GM12878 (cell line): ENCODE results near the gene LNPK. TPM values are rescaled to one million over a fixed set of nuclear protein-coding genes. Genes with fewer than 3 reads are reported as not detected.

Experiments used
- ATAC-seq: fragments of 200-7000 bp; cut with Tn5 transposase; 3 replicates; pipeline ENCODE4 v1.9.1; 2020; ENCODE audit warnings: mild to moderate bottlenecking, moderate library complexity
- BruUV-seq: library from RNA; stranded (reverse); fragments of 400-500 nt; replicated peaks from 2 replicates; lab custom pipeline; 2021; lab: Mats Ljungman, UMichigan
- CTCF ChIA-PET: fragments of 300-600 bp; sonication (Branson Sonifier 250); formaldehyde crosslinking; extraction: SDS; loops from one replicate; lab custom pipeline; 2021; ENCODE audit warnings: inconsistent platforms; lab: Yijun Ruan, JAX
- POLR2A ChIA-PET: fragments of 350-600 bp; formaldehyde crosslinking; extraction: SDS; loops from one replicate; lab custom pipeline; 2021; ENCODE audit warnings: inconsistent platforms; lab: Charles Lee
- RAD21 ChIA-PET: fragments of 300-600 bp; sonication (Branson Sonifier 250); formaldehyde crosslinking; loops from one replicate; lab custom pipeline; 2023; ENCODE audit warnings: antibody characterized with exemption; ENCODE audit not compliant: unreplicated experiment; lab: Charles Lee
- SMC1A ChIA-PET: fragments of 300-600 bp; sonication (Branson Sonifier 250); formaldehyde crosslinking; loops from one replicate; lab custom pipeline; 2023; ENCODE audit not compliant: unreplicated experiment, uncharacterized antibody; lab: Charles Lee
- DNase-seq: peaks from one replicate; pipeline ENCODE4 v3.0.0-alpha.2; 2011; ENCODE audit warnings: low read depth, low spot score
- FAIRE-seq: peaks from 3 replicates; lab custom pipeline; 2011; peaks lifted over from hg19 to GRCh38; lab: Jason Lieb, UNC
- H2AFZ ChIP-seq: 2 replicates; pipeline ENCODE4 v1.6.0; 2011; ENCODE audit warnings: low read depth, low read length, control low read depth; ENCODE audit not compliant: control insufficient read depth
- H3K27ac ChIP-seq: 2 replicates; pipeline ENCODE4 v1.5.1; 2011; ENCODE audit warnings: control low read depth; ENCODE audit not compliant: control insufficient read depth, insufficient read depth
- H3K27me3 ChIP-seq, 2 experiments: replicated peaks in 1 of 2; 2 replicates each; pipeline versions ENCODE4 v1.6.0 to v1.6.1; 2011; ENCODE audit warnings: low read length in 1 of 2; ENCODE audit not compliant: control insufficient read depth in 2 of 2, insufficient read depth in 2 of 2
- H3K36me3 ChIP-seq, 2 experiments: 2 replicates each; pipeline ENCODE4 v1.5.1; 2011; ENCODE audit warnings: low read length in 1 of 2; ENCODE audit not compliant: control insufficient read depth in 2 of 2, insufficient read depth in 2 of 2
- H3K4me1 ChIP-seq: 2 replicates; pipeline ENCODE4 v1.6.1; 2011; ENCODE audit warnings: mild to moderate bottlenecking, low read length, moderate library complexity, mixed read lengths; ENCODE audit not compliant: control insufficient read depth, insufficient read depth
- H3K4me2 ChIP-seq: 2 replicates; pipeline ENCODE4 v1.6.0; 2011; ENCODE audit warnings: control low read depth; ENCODE audit not compliant: control insufficient read depth, insufficient read depth
- H3K4me3 ChIP-seq: fragments of 200-600 bp; sonication (generic); 2 replicates; pipeline ENCODE4 v1.5.1; 2016
- H3K79me2 ChIP-seq: 2 replicates; pipeline ENCODE4 v1.6.0; 2011; ENCODE audit warnings: low read length; ENCODE audit not compliant: control insufficient read depth, insufficient read depth
- H3K9ac ChIP-seq: 2 replicates; pipeline ENCODE4 v1.8.0; 2011; ENCODE audit warnings: low read length, control low read depth, mixed read lengths; ENCODE audit not compliant: control insufficient read depth, insufficient read depth
- H3K9me3 ChIP-seq: replicated peaks from 3 replicates; pipeline ENCODE4 v1.5.1; 2011; ENCODE audit warnings: mild to moderate bottlenecking, low read length; ENCODE audit not compliant: control insufficient read depth, insufficient read depth
- H4K20me1 ChIP-seq: 2 replicates; pipeline ENCODE4 v1.6.0; 2011; ENCODE audit not compliant: control insufficient read depth, insufficient read depth
- BCL11A ChIP-seq: IDR thresholded peaks from 2 replicates; pipeline ENCODE4 v1.6.1; 2011; ENCODE audit warnings: low read depth, low read length
- PAX8 ChIP-seq: fragments of 450-650 bp; IDR thresholded peaks from 2 replicates; pipeline ENCODE4 v1.6.1; 2017; ENCODE audit warnings: mild to moderate bottlenecking, moderate library complexity
- RAD21 ChIP-seq: IDR thresholded peaks from 2 replicates; pipeline ENCODE4 v1.6.1; 2011; ENCODE audit warnings: mild to moderate bottlenecking, low read depth, low read length, moderate library complexity; ENCODE audit not compliant: insufficient read depth
- WGBS: methylation state at CpG from one replicate; pipeline ENCODE4 v1.1.6; 2016; ENCODE audit warnings: low lambda C conversion rate; ENCODE audit not compliant: insufficient replicate concordance, insufficient coverage; ENCODE audit errors: missing lambda C conversion rate; 5-methylcytosine and 5-hydroxymethylcytosine counted together
- in situ Hi-C: fragments of 300-500 bp; cut with MboI; formaldehyde crosslinking; loops from 9 replicates; pipeline ENCODE4 v1.14.3; 2018; ENCODE audit warnings: mixed read lengths
- intact Hi-C: fragments of 100-400 bp; cut with micrococcal nuclease; formaldehyde crosslinking; loops from one replicate; pipeline ENCODE4 v1.14.2; 2022; ENCODE audit not compliant: unreplicated experiment
- polyA plus RNA-seq, 11 experiments: library from polyadenylated mRNA; depleted of rRNA in 4 of 11; unstranded in 6 of 11; stranded (reverse) in 5 of 11; fragments of >200 nt; fragmentation: Nextera tagmentation in 4 of 11; fragmentation: Illumina TruSeq in 1 of 11; extraction: Ambion mirVana in 4 of 11; extraction: Trizol in 1 of 11; gene quantifications; 1 replicate in 1 of 11; 2 replicates in 10 of 11; pipeline versions ENCODE4 v1.2.1 to v1.2.3, GENCODE V29; 2011 to 2016; ENCODE audit warnings: inconsistent platforms in 2 of 11, missing spikeins in 2 of 11, low read depth in 1 of 11
- total RNA-seq, 4 experiments: library from RNA; depleted of rRNA in 3 of 4; stranded (reverse); fragments of >200 nt in 3 of 4; fragmentation: Illumina TruSeq in 1 of 4; extraction: Trizol in 1 of 4; gene quantifications; 2 replicates each; pipeline versions ENCODE4 v1.2.1 to v1.2.3, GENCODE V29; 2013 to 2021
- TF ChIP-seq, protein P1 (sequence below): IDR thresholded peaks from 2 replicates; pipeline ENCODE4 v1.6.1; 2011; ENCODE audit warnings: low read depth, mild to moderate bottlenecking, low read length, moderate library complexity, borderline replicate concordance; ENCODE audit errors: extremely low read depth

LNPK gene
- total and polyA plus RNA-seq, 10 of the 15 experiments (the other 5 are each of a cell fraction or from before 2014, with no cell fraction given): 3.2 to 30.0 (median 15.6) TPM

DNA sequence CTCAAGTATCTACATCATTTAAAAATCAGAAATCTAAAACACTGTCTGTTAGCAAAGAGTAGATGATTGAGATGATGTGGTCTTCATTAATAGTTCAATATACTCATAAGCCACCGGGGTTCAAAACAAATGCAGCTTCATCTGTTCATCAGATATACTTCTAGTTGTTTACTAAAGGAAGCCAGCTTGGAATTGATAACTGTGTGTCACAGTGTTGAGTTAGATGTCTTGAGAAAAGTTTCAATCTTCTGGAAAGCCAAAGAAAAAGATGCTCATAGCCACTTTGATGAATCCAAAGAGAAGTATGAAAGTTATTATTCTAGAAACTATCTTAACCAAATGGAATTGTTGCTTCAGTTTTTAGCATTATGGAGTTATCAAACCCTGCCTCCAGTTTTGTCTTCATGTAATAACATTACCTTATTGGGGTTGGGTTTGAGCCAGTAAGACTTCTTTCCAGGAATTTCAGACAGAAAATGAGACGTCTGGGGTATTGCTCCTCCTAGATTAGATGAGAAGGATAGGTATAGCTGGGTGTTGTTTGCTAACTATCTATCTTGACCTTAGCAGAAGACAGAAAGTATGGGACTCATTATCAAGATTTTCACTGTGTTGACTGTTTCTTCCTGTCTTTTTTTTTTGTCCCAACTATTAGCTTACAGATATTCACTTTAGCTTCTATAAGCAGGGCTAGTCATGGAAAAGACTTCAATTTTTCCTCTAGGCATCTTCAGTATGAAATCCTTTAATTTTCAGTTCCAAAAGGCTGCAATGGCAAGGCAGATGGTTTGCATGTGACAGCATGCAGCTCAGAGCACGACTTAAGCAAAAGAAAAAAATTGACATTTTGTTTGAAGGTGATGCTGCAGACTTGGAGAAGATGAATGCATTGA is 66.5 kb downstream of the LNPK start:
- RAD21 ChIA-PET: no interaction called here
- intact Hi-C loops: no loop called here
- SMC1A ChIA-PET: interaction anchor here (1.7 kb wide), 1 partner anchor 33 kb away, joined by 4 read pairs; no protein-coding TSS in a partner anchor
- Histone ChIP-seq H3K27me3 (no peaks in the 10 kb centered on the region), H3K79me2 (no peaks in the 10 kb centered on the region), H4K20me1 (no peaks in the 10 kb centered on the region), H3K9me3 (no peaks in the 10 kb centered on the region), H3K4me3 (no peak overlapping the region), H3K4me1 (no peaks in the 10 kb centered on the region), H3K27ac (no peak overlapping the region), H3K9ac (no peak overlapping the region), H3K36me3 (peaks cover 0 to 9% of the 10 kb centered on the region in 2 experiments; a peak in 1 of 4 replicates), H3K4me2 (no peak overlapping the region), H2AFZ (no peak overlapping the region)
- CTCF ChIA-PET: no interaction called here
- ATAC-seq: no peak
- in situ Hi-C loops: no loop called here
- POLR2A ChIA-PET: interaction anchor here (0.7 kb wide), 1 partner anchor 66 kb away, joined by 3 read pairs; no protein-coding TSS in a partner anchor
- BruUV-seq: no TSS peak
- 97% methylated on average over 3 of the region's 3 CpGs for WGBS
- no peak for FAIRE-seq
- TF ChIP-seq BCL11A: no peak
- no peak for TF ChIP-seq PAX8
- TF ChIP-seq, protein P1, sequence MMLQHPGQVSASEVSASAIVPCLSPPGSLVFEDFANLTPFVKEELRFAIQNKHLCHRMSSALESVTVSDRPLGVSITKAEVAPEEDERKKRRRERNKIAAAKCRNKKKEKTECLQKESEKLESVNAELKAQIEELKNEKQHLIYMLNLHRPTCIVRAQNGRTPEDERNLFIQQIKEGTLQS: no peak
- DNase-seq: no peak

DNA sequence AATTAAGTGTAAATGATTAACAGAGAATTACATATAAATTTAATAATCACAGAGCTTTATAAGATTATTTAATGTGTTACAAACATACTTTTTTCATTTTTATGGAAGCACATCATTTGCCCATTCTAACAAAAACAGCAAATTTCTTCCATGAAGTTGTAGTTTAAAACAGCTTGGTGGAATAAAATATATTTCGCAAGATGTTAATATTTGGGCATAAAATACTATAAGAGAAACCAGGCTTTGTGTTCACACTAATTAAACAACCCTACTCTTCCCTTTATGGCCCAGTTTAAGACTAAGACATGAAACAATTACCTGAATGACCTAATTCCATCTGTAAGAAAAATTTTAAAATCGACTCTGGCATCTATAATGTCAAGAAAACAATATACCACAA is 69.4 kb downstream of the LNPK start:
- ChIA-PET RAD21 (no interaction called here), CTCF (no interaction called here), SMC1A (interaction anchor here (1.1 to 1.7 kb wide), 2 partner anchors 11 to 17 kb away, joined by 4 to 5 read pairs; no protein-coding TSS in a partner anchor), POLR2A (no interaction called here)
- no TSS peak for BruUV-seq
- H3K9ac ChIP-seq: no peak overlapping the region
- FAIRE-seq: no peak
- no peak for TF ChIP-seq RAD21
- no peaks in the 10 kb centered on the region for H3K4me1 ChIP-seq
- DNase-seq: no peak
- ATAC-seq: no peak
- no peak overlapping the region for H3K4me3 ChIP-seq
- WGBS: 98% methylated on average over 2 of the region's 2 CpGs
- no peak overlapping the region for H3K4me2 ChIP-seq
- H3K27me3 ChIP-seq: no peaks in the 10 kb centered on the region
- intact Hi-C loops: no loop called here
- no peaks in the 10 kb centered on the region for H3K9me3 ChIP-seq
- no peak overlapping the region for H2AFZ ChIP-seq
- no peaks in the 10 kb centered on the region for H3K79me2 ChIP-seq
- peaks cover 0 to 6% of the 10 kb centered on the region in 2 experiments; a peak in 1 of 4 replicates for H3K36me3 ChIP-seq
- in situ Hi-C loops: no loop called here
- H3K27ac ChIP-seq: no peak overlapping the region
- H4K20me1 ChIP-seq: no peaks in the 10 kb centered on the region
